ENCODE measurements around the gene SLC30A3.

SLC30A3 gene, protein sequence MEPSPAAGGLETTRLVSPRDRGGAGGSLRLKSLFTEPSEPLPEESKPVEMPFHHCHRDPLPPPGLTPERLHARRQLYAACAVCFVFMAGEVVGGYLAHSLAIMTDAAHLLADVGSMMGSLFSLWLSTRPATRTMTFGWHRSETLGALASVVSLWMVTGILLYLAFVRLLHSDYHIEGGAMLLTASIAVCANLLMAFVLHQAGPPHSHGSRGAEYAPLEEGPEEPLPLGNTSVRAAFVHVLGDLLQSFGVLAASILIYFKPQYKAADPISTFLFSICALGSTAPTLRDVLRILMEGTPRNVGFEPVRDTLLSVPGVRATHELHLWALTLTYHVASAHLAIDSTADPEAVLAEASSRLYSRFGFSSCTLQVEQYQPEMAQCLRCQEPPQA

GRCh38 chr2:27262379-27263286 lies at the start of gene SLC30A3:
SLC30A3 (minus strand) TSS chr2:27263047; CDS start chr2:27262906, 141 bp downstream.
- no peak for DNase-seq (ENCODE audit: low read depth)
- TF ChIP-seq, protein P1, sequence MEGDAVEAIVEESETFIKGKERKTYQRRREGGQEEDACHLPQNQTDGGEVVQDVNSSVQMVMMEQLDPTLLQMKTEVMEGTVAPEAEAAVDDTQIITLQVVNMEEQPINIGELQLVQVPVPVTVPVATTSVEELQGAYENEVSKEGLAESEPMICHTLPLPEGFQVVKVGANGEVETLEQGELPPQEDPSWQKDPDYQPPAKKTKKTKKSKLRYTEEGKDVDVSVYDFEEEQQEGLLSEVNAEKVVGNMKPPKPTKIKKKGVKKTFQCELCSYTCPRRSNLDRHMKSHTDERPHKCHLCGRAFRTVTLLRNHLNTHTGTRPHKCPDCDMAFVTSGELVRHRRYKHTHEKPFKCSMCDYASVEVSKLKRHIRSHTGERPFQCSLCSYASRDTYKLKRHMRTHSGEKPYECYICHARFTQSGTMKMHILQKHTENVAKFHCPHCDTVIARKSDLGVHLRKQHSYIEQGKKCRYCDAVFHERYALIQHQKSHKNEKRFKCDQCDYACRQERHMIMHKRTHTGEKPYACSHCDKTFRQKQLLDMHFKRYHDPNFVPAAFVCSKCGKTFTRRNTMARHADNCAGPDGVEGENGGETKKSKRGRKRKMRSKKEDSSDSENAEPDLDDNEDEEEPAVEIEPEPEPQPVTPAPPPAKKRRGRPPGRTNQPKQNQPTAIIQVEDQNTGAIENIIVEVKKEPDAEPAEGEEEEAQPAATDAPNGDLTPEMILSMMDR (IDR thresholded peaks at IDR 0.05; ENCODE audit: low read depth, low read length) = no peak
- TF ChIP-seq MYC (IDR thresholded peaks at IDR 0.05; ENCODE audit: low read depth, low read length) = no peak
- TF ChIP-seq MAX (IDR thresholded peaks at IDR 0.05; ENCODE audit: low read depth, low read length) = no peak
- TF ChIP-seq POLR2A (IDR thresholded peaks at IDR 0.05; ENCODE audit: extremely low read depth, insufficient read length) = no peak
- H3K4me3 ChIP-seq (ENCODE audit: low read depth, low read length) = no peak within 1 kb of the TSS

DNA sequence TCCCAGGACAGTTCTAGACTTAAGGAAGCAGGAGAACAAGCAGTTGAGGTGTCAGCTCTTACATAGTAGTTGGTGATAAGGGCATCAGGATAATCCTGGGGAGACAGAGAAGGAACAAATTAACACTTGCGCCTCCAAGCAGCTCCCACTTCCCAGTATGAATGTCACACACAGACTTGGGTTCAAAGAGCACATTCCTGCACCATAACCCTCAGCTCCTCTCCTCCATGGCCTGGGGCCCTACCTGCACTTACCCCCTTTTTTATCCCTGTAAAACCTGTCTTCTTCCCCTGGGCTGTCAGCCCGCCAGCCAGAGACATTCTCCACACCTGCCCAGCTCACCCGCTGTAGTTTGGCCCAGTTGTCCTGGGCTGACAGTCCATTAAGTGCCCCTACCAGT lies 49.3 kb upstream of the SLC30A3 start:
- TF ChIP-seq, protein P1 (IDR thresholded peaks at IDR 0.05; ENCODE audit: low read depth, low read length) = no peak
- no peak for TF ChIP-seq MYC (IDR thresholded peaks at IDR 0.05; ENCODE audit: low read depth, low read length)
- no peak for TF ChIP-seq POLR2A (IDR thresholded peaks at IDR 0.05; ENCODE audit: extremely low read depth, insufficient read length)
- no peak for TF ChIP-seq MAX (IDR thresholded peaks at IDR 0.05; ENCODE audit: low read depth, low read length)
- no peak for DNase-seq (ENCODE audit: low read depth)
- H3K4me3 ChIP-seq (ENCODE audit: low read depth, low read length) = no peak overlapping the region

GRCh38 chr2:27309651-27310050 lies 46.8 kb upstream of the SLC30A3 start:
- H3K4me3 ChIP-seq (ENCODE audit: low read depth, low read length) = no peak overlapping the region
- TF ChIP-seq, protein P1 (IDR thresholded peaks at IDR 0.05; ENCODE audit: low read depth, low read length) = no peak
- no peak for TF ChIP-seq MAX (IDR thresholded peaks at IDR 0.05; ENCODE audit: low read depth, low read length)
- DNase-seq (ENCODE audit: low read depth) = no peak

DNA sequence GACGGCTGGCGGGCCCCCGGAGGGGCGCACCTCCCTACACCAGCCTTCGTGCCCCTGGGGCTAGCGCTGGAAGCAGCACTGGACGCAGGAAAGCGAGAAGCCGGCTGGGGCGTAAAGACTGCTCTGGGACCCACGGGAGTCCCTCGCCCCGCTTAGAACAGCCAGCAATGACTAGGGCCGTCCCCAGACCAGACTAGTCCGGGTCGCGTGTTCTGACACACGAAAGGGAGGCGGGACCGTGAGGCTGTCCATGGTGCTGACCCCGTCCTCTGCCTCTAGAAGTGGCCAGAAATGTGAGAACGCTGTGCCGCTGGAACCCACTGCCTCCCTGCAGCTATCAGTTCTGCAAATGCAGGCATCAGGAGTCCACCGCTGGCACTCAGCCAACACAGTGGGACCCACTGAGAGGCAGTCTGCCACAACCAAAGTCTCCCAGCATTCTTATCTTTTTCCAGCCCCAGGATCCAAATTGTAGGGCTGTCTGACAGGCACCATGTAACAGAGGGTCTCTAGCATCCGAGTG lies 45.6 kb upstream of the SLC30A3 start, which contains the start of gene UCN:
UCN (minus strand) TSS at position 87 of the 523 bp plus-strand sequence. CDS start 550 bp downstream, outside the sequence.
- TF ChIP-seq, protein P1 (IDR thresholded peaks at IDR 0.05; ENCODE audit: low read depth, low read length) = no peak
- TF ChIP-seq MAX (IDR thresholded peaks at IDR 0.05; ENCODE audit: low read depth, low read length) (no peak), POLR2A (IDR thresholded peaks at IDR 0.05; ENCODE audit: extremely low read depth, insufficient read length) (no peak), MYC (IDR thresholded peaks at IDR 0.05; ENCODE audit: low read depth, low read length) (no peak)
- no peak within 1 kb of the TSS for H3K4me3 ChIP-seq (ENCODE audit: low read depth, low read length)
- DNase-seq (ENCODE audit: low read depth) = no peak

GRCh38 chr2:27307545-27308358 lies 44.9 kb upstream of the SLC30A3 start:
- TF ChIP-seq, protein P1 (IDR thresholded peaks at IDR 0.05; ENCODE audit: low read depth, low read length) = no peak
- TF ChIP-seq MYC (IDR thresholded peaks at IDR 0.05; ENCODE audit: low read depth, low read length) (no peak), MAX (IDR thresholded peaks at IDR 0.05; ENCODE audit: low read depth, low read length) (no peak), POLR2A (IDR thresholded peaks at IDR 0.05; ENCODE audit: extremely low read depth, insufficient read length) (no peak)
- H3K4me3 ChIP-seq (ENCODE audit: low read depth, low read length) = no peak overlapping the region
- DNase-seq (ENCODE audit: low read depth) = no peak

All from NB4 (cell line).